ENCODE results near the gene ADORA2A.

ADORA2A gene

GRCh38 chr22:24419475-24419850 is 7.9 kb upstream of the ADORA2A start:
- no peak for DNase-seq

DNA sequence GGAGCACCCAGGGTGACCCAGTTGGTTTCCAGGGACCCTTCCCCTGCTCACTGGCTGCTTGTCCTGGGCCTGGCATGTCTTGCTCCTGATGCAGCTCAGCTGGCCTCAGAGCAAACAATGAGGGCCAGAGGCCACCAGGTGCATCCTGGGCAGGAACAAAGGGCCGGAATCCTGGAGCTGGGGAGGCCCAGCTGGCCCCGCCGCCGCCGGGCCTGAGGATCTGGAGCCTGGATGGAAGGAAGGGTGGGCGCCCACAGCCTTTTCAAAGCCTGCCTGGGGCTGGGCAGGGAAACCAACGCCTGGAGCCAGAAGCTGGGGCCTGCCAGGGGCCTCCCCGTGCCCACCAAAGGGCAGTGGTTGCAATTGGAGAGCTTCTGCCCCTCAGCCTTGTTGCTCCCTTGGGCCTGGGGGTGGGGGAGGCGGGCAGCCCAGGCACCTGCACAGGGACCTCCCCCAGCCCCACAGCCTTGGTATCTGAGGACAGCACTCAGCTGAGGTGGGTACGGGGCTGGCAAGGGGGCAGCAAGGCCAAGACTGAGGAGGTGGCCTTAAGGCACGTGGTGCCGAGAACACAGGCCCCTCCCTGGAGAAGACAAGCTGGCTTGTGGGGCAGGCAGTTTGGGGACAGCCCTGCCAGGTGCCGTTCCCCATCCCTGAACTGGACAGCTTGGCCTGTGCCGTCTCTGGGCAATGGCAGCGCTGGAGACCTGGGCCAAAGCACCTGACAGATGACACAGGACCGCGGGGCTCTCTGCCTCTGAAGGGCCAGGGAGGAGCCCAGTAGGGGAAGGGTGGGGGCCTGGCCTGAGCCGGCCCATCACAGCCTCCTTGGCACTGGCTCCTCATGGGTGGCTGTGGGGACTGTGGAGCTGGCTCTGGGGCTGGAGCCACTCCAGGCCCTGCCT is 7.1 kb upstream of the ADORA2A start:
- no peak for DNase-seq

DNA sequence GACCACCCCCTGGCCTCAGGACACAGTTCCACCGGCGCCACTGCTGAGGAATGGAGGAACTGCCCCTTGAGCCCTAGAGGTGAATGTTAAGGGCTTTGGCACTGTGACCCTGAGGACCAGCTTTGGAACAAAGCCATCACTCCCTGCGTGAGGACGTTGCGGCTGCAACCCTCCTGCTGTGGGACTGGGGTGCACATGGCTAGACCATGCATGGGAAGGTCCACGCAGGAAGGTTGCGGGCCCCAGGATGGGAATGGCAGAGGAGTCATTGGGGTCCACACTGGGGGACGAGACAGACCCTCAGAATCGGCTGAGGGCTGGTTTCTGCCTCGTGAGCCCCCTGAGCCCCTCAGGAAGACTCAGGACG is 6.4 kb upstream of the ADORA2A start:
- DNase-seq: no peak

GRCh38 chr22:24421428-24421931 is 5.9 kb upstream of the ADORA2A start:
- DNase-seq: peak; percentile 57

DNA sequence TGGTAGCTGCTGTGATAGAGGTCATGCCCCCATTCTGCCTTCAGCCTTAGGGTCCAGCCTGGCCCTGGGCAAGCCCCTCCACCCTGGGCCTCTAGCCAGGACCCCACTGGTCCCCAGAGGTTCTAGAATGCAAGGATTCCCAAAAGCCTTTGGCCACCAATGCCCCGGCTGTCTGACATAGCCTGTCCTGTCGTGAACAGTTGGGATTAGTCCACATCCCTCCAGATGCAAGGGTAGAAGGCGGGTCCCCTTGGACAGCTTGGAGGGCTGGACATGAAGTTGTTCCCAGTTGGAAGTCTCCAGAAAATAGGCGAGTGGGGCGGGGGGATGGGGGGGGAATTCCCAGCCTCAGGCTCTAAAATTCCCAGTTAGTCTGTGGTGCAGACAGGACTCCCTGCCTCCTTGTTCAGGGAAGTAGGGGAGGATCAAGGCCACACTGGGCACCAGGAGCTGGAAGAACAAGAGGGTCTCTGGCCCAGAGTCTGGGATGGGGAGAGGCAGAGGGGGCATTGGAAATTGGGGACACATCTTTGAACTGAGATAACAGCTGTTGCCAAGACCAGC is 5.2 kb upstream of the ADORA2A start:
- no peak for DNase-seq

DNA sequence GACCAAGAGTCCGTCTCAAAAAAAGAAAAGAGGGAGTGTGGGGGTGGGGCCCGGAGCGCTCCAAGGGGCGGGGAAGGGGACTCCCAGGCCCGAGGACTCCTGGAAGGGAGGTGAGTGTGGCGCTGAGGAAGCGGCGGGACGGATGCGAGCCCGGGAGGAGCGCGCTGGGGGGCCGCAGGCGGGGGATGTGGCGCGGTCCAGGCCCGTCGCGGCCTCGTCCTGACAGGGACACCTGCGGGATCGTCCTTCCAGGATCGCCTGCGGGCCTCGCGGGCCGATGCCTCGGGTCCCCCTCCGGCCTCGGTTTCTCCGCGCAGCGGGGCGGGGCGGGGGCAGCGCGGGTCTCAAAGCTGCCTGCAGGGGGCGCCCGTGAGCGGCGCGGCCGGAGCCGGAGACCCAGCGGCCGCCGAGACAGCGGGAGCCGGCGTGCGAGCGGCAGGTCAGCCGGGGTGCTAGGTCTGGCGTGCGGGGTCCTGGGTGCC is 3.8 kb upstream of the ADORA2A start:
- peak; percentile 55 for DNase-seq

- peak; percentile 40 for DNase-seq
Observed at GRCh38 chr22:24424001-24424900, 3.1 kb upstream of the ADORA2A start.

- DNase-seq: no peak
Observed at GRCh38 chr22:24424901-24425775, 2.3 kb upstream of the ADORA2A start.

- no peak for DNase-seq
Observed at GRCh38 chr22:24426436-24426835, 963 bp upstream of the ADORA2A start.

- peak; percentile 32 for DNase-seq
Observed at GRCh38 chr22:24426851-24427499, 424 bp upstream of the ADORA2A start.

- DNase-seq: no peak
Observed at GRCh38 chr22:24428751-24429410, 1.5 kb downstream of the ADORA2A start.

DNA sequence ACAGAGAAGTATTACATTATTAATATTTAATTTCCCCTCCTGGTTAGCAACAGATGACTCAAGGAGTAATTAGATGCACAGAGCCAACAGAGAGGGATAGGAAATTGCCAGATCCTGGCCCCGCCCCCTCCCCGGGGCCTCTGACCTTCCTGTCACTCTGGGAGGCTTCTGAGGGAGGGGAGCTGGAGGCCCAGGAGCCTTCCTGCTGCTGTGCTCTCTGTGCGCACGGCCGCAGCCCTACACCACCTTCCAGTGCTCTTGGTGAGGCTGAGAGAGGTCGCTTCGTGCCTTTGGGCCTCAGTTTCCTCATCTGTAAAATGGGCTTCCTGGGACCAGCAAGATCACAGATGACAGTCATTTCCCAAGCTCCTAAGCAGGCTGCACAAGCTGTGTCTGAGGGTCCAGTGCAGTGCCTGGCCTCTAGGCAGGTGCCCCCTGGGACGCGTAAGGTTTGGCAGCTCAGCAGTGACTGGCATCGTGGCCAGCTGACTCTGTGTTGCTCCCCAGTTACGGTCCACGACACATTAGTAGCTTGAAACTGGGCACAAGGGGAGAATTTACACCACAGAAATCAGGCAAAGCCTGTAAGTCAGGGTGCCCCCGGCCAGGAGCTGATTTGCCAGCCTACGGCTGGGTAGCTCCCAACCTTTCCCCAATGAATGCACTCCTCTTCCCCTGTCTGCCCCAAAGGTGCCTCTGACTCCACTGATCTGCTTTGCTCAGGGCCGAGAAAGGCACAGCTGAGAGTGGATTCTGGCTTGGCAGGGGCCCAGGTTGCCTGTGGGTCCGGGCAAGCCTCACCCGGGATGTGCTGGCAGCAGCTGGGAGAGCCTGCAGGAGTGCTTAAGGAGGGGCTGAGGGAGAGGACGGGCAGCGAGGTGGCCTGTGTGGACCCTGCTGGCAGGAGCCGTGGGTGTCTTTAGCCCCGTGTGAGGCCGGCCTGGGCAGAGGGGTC is 2.3 kb downstream of the ADORA2A start:
- peak; percentile 68 for DNase-seq

DNA sequence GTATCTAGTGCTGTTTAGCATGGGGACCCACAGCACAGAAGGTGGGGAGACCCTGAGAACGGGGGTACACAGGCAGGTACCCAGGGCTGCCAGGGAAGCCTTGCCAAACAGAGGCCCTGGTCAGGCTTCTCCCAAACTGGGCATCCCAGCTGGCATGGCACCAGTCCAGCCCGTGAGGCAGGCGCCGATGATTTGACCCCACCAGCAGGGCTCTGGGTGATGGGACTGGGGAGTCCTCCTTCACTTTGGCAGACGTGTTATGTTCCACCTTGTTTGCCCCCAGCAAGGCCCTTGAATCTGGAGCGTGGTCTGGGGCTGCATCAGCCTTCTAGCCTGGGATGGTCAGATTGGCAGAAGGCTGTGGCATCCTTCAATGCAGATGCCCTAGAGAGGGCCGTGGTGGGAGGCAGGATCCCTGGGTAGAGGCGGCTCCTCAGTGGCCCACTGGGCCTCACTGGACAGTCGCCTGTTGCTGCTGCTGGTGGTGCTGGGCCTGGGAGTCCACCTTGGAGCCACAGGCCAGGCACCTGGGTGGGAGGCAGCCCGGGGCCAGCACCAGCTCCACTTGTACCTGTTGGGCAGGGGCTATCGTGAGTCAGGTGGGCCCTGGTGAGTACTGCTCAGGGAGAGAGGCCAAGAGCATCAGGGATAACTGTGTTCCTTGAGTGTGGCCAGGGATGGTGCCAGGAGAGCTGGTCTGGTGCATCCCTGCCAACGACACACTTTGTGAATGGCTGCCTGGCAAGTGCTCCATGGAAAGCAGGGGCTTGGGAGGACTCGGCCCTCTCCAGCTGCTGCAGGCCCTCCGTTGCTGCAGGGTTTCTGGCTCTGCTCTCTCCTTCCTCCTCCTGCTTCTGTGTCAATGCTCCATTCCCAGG is 3.3 kb downstream of the ADORA2A start:
- no peak for DNase-seq

DNA sequence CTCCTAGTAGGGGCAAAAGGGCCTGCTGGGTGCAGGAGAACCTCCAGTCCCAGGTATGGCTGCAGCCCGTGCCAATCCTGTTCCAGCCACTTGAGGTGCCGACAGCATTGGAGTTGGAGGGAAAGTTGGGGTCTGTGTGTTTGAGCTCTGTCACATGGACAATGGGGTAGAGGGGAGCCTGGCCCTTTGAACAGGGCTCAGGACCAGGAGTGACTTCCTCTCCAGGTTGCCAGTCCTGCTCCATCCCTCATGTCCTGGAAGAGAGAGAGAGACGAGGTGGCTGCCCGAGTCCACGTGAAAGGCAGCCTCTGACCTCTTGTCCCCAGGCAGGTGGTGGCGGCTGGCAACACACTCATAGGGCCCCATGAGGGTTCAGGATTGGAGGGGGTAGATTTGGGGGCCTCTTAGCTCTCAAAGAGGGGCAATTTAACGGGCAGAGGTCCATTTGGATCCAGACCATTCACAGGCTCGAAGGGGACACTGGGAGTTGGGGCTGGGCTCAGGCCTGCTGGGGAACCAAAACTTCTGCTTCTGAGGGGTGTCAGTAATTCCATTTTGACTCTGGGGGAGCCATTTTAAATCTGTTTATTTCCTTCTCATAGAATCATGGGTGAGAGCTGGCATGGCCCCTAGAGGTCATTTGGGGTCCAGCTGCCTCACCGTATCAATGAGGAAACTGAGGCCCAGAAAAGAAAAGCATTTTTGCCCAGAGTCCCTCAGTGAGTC is 4.1 kb downstream of the ADORA2A start:
- no peak for DNase-seq

DNA sequence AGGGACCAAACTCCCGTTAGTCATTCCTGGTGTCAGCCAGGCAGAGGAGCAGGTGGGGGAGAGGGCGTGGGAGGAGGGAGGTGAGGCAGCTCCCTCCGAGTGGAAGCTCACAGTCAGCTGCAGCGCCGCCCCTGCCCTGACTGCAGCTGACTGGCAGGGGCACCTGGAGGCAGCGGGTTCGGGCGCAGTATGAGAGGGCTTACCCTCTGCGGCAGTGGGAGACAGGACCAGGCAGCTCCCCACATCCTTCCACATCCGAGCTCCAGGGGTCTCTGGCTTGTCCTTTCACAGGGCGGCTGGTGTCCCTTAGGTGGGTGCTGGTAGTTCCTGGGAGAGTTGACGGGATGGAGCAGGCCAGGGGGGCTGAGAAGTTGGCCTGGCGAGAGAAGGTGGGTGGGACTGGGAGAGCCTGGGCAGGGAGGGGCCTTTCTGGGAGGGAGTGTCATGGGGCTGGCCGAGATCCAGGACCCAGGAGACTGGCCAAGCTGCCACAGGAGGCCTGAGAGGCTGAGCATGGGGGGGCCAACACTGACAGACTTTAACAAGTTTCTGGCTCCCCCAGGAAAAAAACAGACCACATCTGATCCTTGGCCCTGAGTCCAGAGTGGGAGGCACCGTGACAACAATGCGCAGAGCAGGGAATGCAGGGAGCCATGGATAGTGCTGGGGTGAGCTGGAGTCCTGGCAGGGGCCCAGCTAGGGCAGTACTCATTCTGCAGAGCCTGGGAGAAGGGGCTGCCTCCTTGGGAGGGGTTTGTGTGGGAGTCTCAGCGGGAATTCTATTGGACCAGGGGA is 4.9 kb downstream of the ADORA2A start:
- no peak for DNase-seq

DNA sequence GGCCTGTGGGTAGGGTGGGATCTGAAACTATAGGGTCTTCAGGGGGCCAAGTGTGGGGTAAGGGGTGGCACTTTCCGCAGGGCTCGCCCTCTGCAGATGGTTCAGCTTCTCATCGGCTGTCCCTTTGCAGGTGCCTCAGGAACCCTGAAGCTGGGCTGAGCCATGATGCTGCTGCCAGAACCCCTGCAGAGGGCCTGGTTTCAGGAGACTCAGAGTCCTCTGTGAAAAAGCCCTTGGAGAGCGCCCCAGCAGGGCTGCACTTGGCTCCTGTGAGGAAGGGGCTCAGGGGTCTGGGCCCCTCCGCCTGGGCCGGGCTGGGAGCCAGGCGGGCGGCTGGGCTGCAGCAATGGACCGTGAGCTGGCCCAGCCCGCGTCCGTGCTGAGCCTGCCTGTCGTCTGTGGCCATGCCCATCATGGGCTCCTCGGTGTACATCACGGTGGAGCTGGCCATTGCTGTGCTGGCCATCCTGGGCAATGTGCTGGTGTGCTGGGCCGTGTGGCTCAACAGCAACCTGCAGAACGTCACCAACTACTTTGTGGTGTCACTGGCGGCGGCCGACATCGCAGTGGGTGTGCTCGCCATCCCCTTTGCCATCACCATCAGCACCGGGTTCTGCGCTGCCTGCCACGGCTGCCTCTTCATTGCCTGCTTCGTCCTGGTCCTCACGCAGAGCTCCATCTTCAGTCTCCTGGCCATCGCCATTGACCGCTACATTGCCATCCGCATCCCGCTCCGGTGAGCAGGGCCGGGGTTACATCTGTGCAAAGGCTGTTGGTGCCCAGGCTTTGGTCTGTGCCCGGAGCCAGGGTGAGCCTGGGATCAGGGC is 5.8 kb downstream of the ADORA2A start:
- DNase-seq: no peak

Data from CD4-positive, alpha-beta T cell treated with Interleukin-17A for 1 hour (primary cell).